GM21737 (cell line): ENCODE data around the gene ADRB1.

Experiments used
- ATAC-seq: cut with Tn5 transposase; IDR thresholded peaks from one replicate; pipeline ENCODE4 v1.9.1; 2021; ENCODE audit warnings: mild to moderate bottlenecking, moderate library complexity; ENCODE audit not compliant: unreplicated experiment

ADRB1 gene

DNA sequence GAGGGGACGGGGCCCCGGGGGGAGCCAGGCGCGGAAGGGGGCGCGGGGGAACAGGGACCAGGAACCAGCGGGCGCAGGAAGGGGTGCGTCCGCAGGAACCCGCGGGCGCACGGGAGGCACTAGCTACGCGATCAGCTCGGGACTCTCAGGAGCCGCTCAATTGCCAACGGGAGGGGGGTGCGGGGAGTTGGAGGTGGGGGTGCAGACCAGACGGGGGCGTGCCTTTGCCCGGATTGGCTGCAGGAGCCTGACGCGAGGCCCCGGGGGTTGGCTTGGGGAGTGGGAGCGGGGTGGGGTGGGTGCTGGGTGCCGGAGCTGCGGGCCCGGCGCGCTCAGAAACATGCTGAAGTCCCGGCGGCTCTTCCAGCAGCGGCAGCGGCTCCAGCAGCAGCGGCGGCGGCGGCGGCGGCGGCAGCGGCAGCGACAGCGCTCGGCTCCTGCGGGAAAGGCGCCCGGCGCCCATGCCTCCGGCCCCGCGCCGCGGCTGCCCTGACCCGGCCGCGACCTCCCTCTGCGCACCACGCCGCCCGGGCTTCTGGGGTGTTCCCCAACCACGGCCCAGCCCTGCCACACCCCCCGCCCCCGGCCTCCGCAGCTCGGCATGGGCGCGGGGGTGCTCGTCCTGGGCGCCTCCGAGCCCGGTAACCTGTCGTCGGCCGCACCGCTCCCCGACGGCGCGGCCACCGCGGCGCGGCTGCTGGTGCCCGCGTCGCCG, at the start of gene ADRB1:
TSS of gene ADRB1 (plus strand) at position 335 of the 715 bp plus-strand sequence. CDS start at position 602, 267 bp downstream.
- ATAC-seq: no peak

DNA sequence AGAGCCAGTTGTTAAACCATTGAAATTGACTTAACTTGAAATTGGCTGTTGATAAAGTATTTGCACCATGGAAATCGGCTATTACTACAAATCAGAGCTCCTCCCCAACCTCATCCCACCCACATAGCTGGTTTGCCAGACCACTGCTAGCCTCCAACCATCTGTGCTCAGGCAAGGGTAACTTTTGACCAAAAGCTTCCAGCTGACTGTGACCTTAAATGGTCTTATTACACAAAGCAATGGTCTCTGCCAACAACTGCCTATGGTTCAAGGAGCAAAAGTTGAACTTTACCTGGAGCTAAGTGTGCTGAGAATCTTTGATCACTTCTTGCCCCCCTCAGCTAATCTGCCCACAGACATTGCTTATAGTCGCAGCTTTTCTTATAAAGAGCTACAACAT, 48.5 kb upstream of the ADRB1 start:
- no peak for ATAC-seq

DNA sequence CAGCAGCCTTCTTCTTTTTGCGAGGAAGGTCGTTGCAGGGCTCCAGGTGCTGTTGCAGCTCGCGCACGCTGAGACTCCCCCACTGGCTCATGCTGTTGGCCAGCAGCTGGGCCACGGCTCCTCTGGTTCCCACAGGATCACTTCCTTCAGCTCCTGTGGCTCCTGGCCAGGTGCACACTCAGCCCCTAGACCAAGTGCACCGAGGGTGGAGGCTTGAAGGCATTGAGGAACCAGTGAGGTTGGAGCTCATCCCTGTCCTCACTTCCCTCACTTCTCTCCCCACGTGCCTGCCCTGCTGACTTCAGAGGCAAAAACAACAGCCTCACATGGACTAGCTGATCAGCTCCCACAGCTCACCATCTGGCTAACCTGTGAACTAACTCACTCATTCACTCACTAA, 46.2 kb upstream of the ADRB1 start:
- ATAC-seq: no peak

DNA sequence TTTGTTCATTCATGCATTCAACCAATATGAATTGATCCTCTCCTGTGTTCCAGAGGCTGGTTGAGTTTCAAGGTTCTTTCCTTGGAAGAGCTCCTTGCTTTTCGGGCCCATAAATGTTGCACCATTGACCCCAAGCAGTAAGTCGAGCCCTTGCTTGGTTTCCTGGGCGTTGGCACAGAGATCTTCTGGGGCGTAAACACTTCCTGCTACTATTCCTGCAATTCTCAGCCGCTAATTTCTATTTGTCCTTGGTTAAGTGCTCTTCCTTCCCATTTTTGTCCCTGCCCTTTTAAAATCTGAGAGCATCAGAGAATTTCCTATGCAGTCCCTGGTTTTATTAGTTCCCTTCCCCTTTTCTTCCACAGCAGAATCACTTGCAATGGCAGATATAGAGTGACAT, 44.1 kb upstream of the ADRB1 start:
- ATAC-seq: no peak

DNA sequence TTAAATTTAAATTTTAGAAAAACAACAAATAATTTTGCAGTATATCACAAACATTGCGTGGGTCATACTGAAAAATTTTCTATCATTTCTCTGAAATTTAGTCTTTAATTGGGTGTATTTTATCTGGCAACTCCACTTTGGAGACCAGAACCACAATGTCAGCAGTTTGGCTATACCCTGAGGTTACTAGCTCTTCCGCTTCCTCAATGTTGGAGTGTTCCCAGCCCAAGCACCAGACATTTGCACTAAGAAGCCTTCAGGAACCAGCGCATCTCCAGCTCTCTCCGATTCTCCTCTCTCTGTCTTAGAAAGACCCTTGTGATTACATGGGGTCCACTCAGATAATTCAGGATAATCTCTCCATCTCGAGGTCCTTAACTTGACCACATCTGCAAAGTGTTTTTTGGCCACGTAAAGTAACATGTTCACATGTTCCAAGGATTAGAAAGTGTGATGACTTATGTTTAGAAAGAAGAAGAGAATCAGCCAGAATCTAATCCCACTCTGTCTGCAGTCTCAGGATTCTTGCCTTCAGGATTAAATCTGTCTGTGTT, 43.1 kb upstream of the ADRB1 start:
- no peak for ATAC-seq

DNA sequence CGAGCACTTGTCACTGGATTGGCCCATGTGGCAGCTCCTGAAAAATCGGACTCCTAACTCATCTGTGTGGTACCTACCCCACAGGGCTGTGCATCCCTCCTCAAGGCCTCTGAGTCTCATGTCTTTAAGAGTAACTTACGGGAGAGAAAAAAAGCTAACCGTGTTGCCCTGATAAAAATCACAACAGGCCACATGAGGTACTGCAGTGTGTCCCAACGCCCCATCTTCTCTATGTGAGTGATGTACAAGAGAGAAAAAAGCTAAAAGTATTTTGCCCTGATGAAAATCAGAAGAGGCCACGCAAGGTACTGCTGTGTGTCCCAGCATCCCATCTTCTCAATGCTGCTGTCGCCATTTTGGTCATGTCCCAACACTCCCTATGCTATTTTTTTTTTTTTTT, 41.2 kb upstream of the ADRB1 start:
- ATAC-seq: no peak

DNA sequence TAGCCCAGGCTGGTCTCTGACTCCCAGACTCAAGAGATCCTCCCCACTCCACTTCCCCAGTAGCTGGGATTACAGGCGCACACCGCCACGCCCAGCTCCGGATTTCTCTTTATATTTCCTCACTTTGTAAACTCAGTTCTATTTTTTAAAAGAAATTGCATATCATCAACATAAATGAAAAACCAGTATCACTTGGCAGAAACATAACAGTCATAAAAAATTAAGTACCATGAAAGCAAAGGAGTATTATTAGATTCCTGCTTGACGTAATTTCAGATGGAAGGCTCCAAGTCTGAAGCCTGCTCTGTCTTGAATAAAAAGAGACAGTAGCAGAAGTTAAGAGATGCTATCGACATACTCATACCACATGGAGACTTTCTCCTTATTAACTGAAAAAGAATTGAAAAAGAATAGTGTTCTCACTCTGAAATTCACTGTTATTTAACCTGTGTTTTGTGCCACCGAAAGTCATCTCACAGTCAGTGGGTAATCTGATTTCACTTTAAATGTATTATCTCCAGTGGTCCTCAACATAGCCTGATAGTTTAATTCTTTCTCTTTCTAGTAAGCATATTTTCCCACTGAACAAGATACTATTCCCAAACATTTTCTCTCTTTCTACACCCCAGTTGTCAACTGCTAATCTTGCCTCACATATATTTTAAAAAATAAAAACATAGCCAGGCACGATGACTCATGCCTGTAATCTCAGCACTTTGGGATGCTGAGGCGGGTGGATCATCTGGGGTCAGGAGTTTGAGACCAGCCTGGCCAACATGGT, 40.3 kb upstream of the ADRB1 start:
- ATAC-seq: no peak

DNA sequence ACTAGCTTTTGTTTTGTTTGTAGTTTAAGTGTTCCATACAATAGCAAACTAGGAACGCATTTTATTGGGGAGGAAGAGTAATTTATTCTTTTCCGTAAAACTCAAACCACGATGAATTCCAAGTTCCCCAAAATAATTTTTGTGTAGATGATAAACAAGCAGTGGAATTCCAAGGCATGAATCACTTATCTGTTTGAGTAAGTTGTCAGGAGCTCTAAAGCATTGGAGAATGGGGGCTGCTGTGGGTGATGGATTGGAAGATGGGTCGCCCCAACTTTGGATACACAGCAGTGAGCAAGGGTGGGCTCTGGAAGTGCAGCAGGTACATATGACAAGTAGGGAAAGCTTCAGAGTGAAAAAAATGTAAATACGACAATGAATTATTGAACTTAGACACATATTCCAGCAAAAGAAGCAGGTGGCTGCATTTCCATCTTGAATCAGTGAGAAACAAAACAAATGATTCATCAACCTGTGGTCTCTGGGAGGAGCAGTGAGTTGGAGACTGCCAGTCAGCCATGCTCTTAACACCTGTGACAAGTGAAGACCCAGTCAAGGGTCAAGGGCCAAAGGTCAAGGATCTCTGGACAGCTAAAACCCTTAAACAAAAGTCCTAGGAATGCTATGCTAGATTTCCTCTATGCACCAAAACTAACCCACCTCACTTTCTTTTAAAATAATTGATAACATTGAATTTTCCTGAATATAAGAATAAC, 34.2 kb upstream of the ADRB1 start:
- no peak for ATAC-seq

DNA sequence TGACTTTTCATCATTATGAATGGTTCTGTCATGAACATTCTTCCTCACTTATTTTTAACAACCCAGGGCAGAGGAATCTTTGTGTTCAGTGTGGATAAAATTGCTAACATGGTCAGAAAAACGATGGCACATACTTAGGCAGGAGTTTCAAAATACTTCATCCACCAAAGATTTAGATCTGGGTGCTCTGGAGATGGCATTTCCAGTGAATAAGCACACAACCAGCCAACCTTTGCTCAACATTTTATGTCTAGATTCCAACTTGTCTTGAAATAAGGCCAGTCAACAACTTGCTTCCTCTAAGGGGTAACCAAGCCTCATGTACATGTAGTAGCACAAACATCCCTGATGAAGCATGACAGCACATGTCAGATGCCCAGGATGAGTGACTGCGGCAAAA, 33.4 kb upstream of the ADRB1 start:
- no peak for ATAC-seq

DNA sequence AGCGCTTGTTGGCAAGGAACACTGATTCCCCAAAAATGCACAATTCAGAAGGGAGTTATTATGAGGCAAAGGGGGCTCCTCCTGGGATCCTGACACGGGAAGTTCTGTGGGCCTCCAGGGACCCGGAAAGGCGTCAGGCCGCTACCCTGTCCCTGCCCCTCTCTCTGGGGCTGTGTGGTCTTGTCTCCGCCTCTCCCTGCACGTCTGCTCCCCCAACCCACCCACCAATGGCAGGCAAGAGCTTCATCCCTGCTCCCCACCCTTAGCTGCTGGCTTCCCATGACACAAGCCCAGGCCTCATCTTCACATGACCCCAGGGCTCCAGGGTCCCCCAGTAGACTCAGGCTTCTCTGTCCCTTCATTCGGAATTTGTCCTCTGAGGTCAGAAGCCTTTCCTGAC, 31.0 kb upstream of the ADRB1 start:
- ATAC-seq: no peak

DNA sequence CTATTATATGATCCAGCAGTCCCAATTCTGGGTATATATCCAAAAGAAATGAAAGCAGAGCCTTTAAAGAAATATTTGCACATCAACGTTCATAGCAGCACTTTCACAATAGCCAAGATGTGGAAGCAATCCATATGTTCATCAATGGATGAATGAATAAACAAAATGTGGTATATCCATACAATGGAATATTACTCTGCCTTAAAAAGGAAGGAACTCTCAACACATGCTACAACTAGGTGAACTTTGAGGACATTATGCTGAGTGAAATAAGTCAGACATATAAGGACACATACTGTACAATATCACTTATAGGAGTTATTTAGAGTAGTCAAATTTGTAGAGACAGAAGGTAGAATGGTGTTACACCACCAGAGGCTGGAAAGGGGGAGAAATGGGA, 28.0 kb upstream of the ADRB1 start:
- no peak for ATAC-seq

DNA sequence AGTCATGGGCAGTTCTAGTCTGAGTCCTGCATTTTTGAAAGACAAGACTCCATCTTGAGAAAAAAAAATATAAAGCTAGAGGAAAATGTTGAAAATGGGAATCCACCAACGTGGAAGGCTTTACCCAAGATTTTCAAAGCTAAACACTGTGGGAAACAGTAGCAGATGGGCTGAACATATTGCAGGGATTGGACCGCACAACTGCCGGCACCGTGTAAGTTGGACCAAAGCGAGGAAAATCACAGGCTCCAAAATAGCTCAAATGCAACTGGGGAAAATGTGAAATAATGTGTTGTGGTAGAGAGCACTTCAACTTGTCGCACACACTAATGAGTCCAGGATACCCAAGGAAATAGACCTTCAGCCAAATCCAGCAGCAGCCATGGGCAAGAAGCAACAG, 26.4 kb upstream of the ADRB1 start:
- ATAC-seq: no peak

DNA sequence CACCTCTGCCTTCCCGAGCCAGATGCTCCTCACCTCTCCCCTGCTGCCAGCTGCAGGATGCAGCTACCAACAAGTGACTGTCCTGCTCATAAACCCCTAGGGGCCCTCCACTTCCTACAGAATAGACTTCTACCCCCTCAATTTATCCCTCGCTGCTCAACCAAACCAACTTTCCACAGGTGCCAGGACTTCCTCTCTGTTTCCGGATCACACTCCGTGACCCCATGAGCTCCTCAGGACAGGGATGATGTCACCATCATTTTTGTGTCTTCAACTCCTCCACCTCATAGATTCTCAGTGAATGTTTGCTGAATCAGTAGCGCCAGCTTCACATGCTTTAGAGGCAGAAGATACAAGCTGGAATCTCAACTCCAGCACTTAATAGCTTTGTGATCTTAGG, 25.8 kb upstream of the ADRB1 start:
- ATAC-seq: no peak

DNA sequence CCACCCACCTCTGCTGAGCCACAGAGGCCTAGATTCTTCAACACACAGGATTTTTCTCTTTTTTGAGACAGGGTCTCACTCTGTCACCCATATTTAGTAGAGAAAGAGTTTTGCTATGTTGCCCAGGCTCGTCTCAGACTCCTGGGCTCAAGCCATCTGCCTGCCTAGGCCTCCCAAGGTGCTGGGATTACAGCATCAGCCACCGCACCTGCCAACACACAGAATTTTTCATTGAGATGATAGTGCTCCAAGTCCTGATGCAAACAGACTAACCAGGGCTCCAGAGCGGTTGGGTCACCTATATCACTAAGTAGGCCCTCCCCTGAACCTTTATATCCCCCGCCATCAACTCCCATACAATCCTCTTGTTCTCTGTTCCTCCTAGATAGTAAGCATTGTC, 24.4 kb upstream of the ADRB1 start:
- no peak for ATAC-seq

DNA sequence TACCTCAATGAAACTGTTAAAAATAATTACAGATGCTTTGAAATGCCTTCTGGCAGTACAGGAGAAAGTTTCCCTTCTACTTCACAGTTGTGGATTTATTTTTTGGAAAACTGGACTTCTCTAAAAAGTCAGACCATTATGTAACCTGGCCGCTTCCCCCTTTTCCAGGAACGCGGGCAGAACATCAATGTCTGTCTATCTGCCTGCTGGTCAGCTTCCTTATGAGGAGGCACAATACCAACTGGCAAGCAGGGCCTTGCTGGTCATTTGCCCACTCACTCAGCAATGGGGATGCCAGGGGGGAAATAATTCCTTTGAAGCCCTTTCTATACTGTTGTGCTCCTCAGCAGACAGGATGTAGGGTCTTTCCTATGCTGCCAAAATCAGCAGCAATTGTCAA, 22.5 kb upstream of the ADRB1 start:
- ATAC-seq: no peak

DNA sequence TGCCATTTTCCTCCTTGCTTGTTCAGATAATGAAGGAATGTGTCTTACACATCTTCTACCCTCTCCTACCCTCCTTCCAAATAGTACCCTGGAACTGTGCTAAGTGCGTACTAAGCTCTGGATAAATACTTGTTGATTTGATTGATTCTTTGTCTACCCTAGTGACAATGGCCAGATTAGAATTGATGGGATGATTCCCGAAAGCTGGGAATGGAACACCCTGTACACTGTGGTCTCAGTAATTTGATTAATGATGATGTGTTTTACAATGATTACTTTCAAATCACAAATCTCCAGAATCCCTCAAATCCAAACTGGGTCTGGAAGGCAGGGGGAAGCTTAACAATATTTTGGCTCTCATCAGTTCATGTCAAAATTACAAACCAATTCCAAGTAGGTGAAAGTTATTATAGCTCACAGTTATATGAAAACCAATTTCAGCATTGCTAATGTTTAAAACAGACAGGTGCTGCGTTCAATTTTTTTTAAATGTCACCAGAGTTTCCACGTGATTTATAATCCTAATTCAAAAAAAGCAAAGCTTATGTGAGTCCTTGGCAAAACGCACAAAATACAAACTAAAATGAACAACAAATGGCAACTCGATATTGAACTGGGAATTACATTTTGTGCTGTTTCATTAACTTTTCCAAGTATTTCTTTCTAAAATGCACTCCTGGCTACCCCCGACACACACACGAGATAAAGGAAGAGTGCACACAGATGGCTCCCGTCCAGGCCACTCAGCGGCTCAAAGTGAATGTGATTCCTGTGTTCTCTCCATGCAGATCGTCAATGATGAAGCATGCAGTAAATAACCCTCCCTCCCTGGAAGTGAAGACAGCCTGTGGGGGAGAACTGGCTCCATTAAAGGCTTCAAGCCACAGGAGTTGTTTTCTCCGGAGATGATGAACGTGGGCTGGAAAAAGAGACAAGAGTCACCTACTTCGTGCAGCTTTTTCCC, 21.7 kb upstream of the ADRB1 start:
- no peak for ATAC-seq

DNA sequence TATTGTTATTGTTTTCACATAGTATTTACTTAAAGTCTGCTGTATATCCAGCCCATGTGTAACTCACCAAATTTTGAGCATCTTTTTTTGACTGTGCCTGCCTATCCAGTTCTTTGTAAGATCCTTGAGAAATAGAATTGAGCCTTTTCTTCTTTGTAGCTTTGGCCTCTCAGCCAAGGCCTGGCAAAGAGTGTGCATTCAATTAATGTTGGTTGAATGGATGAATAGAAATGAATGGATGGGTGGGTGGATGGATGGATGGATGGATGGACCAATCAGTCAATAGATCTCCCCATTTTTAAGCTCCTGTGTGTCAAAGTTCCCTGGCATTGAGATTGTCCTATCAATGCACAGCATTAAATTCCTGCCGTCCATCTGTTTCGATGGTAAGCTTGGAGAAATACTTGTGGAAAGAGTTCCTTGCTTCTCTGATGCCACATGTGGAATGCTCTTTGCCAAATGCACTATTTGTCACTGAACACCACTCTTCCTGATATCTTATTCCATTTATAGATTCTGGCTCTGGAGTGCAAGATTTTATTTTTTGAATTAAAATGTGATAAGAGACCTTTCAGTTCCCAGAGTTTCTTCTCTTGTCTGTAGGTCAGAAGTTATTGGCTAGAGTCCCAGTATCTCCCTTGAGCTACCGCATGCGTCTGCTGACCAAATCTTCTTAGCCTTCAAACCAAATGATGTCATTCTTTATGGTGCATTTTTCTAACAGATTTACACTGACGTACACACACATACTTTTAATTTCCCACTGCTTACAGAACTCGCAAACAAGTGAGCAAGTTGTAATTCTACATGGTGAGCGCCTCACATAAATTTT, 20.7 kb upstream of the ADRB1 start:
- no peak for ATAC-seq

DNA sequence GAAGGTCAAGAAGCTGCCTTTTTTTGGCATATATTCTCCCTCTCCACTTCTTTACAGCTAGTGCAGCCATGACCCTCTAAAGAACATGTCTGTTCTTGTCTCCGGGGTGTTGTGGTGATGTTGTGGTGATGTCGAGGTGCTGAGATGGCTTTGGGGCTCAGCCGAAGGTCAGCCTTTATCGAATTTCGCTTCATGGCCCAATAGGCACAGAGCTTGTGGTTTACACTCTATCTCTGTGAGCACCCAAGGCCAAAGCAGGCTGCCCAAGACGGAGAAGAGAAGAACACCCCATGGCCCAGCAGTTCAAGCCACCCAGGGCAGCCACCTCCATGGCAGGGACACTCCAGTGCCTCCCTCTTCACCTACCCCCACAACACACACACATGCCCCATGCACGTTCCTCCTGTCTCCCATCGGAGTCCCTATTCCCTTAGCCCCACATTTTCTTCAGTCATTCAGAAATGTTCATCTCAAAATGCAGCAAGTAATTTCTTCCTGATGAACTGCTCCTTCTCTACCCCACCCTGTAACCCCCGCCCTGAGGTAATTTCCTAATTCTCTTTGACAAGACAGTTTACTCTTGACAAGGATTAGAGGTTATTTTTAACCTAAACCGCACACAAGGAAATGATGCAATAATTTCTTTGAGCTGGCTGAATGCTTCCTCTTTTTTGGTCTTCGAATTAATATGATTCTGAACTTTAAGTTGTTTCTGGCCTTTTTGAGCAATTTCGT, 18.6 kb upstream of the ADRB1 start:
- peak; percentile 66 for ATAC-seq

DNA sequence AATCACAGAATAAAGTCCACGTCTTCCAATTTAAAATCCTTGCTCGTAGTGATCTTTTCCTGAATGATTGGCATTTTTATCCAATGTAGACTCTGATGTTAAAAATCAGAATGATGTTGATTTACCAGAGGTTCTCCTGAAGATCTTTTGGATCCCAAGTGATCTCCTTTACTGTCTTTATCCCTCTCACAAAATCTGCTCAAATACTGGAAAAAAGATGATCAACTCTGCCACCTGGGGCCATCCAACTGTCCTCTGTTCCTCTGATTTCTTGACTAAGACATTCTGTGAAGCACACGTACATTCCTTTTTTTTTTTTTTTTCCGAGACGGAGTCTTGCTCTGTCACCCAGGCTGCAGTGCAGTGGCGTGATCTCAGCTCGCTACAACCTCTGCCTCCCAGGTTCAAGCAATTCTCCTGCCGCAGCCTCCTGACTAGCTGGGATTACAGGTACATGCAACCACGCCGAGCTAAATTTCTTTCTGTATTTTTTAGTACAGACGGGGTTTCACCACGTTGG, 18.0 kb upstream of the ADRB1 start:
- no peak for ATAC-seq
